Skeletal muscle tissue (tissue), 4 donors: ENCODE results near the gene SLC35B4. TPM values are rescaled to one million over a fixed set of nuclear protein-coding genes. Genes with fewer than 3 reads are reported as not detected.
A peak's percentile ranks its signal among the peaks of the same experiment; 100 is the strongest.

Experiments used
- H3K27ac ChIP-seq: one replicate; pipeline ENCODE4 v1.7.0; 2013; ENCODE audit warnings: mild to moderate bottlenecking, low read depth, low read length, inconsistent platforms
- H3K27me3 ChIP-seq, 3 donors: one replicate each; pipeline ENCODE4 v1.7.0; 2013; ENCODE audit warnings: low read length in 3 of 3; ENCODE audit not compliant: control insufficient read depth in 3 of 3, insufficient read depth in 3 of 3
- H3K36me3 ChIP-seq, 3 donors: one replicate each; pipeline ENCODE4 v1.7.0; 2013; ENCODE audit warnings: low read length in 3 of 3; ENCODE audit not compliant: control insufficient read depth in 3 of 3, insufficient read depth in 3 of 3
- H3K4me1 ChIP-seq, 3 donors: one replicate each; pipeline ENCODE4 v1.7.0; 2013; ENCODE audit warnings: low read length in 3 of 3, mild to moderate bottlenecking in 3 of 3; ENCODE audit not compliant: control insufficient read depth in 3 of 3, insufficient read depth in 3 of 3
- H3K4me3 ChIP-seq, 3 donors: one replicate each; pipeline ENCODE4 v1.7.0; 2013; ENCODE audit warnings: low read length in 3 of 3
- H3K9ac ChIP-seq, 3 donors: one replicate each; pipeline ENCODE4 v1.7.0; 2013; ENCODE audit warnings: low read length in 3 of 3, mild to moderate bottlenecking in 3 of 3, moderate library complexity in 2 of 3, low read depth in 1 of 3
- H3K9me3 ChIP-seq, 3 donors: one replicate each; pipeline ENCODE4 v1.7.0; 2013; ENCODE audit warnings: low read length in 3 of 3; ENCODE audit not compliant: control insufficient read depth in 3 of 3
- total RNA-seq: library from RNA; depleted of rRNA; stranded (reverse); fragments of >200 nt; gene quantifications from one replicate; pipeline ENCODE4 v1.2.3, GENCODE V29; 2014
- donor health status: Osteomylitis.

Gene SLC35B4
- total RNA-seq, 1 donor from 2014 or later = 6.8 TPM

DNA sequence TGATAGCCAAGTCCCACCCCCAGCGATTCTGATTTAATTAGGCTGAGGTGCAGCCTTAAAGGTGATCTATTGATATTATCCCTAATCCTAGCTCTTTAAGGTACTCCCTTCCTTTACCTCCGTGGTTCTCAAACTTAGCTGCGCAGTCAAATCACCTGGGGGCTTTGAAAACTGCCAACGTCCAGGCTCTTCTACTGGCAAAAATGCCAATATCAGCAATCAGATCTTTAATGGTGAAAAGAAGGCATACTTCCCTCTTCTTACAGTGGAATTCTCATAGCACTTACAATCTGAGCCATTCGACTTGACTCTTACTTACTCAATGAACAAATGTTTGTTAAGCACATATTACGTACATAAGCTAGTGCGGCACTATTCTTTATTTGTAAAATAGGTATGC is 704 bp upstream of the SLC35B4 start:
- Histone ChIP-seq H3K4me1 (peaks cover 2 to 13% (median 5%) of the 10 kb centered on the region in 3 donors), H3K27me3 (peaks cover 0 to 4% (median 3%) of the 10 kb centered on the region in 3 donors), H3K9ac (peak overlapping the region in 2 of 3 donors; percentile 28 to 58), H3K27ac (peak overlapping the region; percentile 85), H3K36me3 (no peaks in the 10 kb centered on the region), H3K9me3 (no peaks in the 10 kb centered on the region), H3K4me3 (peak overlapping the region; percentile 64 to 93 (median 73))

DNA sequence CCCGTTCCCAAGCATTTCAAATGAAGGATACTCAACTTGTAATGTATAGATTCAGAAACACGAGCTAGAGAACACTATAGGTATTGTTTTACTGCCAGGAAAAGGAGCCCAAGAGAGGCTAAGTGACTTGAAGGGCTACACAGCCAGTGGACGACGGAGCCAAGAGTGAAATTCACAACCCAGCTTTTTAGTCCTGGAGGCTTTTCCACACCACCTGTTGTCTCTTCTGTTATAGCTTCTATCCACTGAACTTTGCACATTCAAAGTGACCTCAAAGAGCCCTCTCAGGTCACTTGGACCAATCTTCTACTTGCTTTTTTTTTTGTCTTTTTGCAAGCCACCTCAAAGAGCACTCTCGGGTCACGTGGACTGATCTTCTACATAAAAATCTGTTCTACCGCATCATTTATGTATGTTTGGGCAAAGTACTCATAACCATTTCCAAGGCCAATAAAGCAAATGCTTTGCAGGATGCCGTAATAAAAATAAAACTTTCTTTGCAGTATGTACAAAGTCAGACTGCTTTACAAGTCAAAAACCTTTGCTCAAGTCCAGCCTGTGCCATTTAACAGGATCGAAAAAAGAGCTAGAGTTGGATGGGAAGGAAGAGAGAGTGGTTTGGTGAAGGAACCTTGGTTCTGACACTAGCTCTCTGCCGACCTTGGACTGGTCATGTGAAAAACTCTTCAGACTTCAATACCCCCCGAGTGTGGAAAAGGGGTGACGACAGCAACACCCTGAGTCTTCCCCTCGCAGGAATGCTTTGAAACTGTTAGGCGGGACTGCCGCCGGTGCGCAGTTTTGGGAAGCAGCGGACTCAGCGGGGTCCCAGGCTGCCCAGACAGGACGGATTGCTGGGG is 821 bp downstream of the SLC35B4 start:
- Histone ChIP-seq H3K4me1 (peaks cover 2 to 13% (median 5%) of the 10 kb centered on the region in 3 donors), H3K27me3 (no peaks in the 10 kb centered on the region), H3K9me3 (no peaks in the 10 kb centered on the region), H3K4me3 (peak overlapping the region; percentile 73 to 93 (median 91)), H3K9ac (peak overlapping the region; percentile 79 to 91 (median 89)), H3K36me3 (no peaks in the 10 kb centered on the region), H3K27ac (peak overlapping the region; percentile 85)

DNA sequence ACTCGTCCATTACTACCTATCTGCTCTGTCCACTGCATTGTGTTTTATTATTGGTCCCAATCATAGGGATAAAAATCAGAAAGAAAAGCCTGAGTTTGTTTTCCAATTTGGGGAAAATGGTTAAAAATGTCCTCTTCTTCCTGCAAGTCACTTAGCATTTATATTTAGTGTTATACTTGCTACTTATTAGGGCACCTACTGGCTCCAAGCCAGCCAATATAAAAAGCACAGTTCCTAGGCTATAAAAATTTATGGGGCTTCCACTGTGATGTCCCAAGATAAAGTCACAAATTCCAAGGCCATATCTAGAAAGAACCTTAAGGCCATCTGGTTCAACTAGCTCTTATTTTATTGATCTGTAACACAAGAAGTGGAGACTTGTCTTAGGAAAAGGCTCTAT is 3.2 kb downstream of the SLC35B4 start:
- no peak overlapping the region for H3K27ac ChIP-seq
- no peak overlapping the region for H3K9ac ChIP-seq
- peaks cover 2 to 13% (median 5%) of the 10 kb centered on the region in 3 donors for H3K4me1 ChIP-seq
- H3K9me3 ChIP-seq = no peaks in the 10 kb centered on the region
- H3K27me3 ChIP-seq = no peaks in the 10 kb centered on the region
- no peak overlapping the region for H3K4me3 ChIP-seq
- H3K36me3 ChIP-seq = peaks cover 0 to 2% (median 0%) of the 10 kb centered on the region in 3 donors

DNA sequence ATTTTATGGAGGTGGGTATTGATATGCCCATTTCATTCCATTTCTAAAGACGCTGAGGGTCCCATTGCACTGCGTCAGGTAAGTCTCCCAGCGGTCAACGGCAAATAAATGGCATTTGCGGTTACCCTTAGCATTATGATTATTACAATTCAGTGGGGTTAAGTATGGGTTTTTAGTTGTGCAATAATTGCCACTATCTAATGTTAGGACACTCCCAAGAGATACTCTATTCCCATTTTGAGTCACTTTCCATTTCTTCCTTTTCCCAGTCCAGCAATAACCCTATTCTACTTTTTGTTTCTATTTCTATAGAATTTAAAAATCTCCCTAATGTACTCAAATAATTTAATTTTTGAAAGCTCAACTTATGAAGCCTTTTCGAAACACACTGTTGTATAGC is 4.0 kb downstream of the SLC35B4 start:
- Histone ChIP-seq H3K27me3 (no peaks in the 10 kb centered on the region), H3K36me3 (peaks cover 0 to 6% (median 0%) of the 10 kb centered on the region in 3 donors), H3K9me3 (no peaks in the 10 kb centered on the region), H3K9ac (no peak overlapping the region), H3K4me1 (peaks cover 2 to 13% (median 5%) of the 10 kb centered on the region in 3 donors), H3K4me3 (no peak overlapping the region), H3K27ac (no peak overlapping the region)

DNA sequence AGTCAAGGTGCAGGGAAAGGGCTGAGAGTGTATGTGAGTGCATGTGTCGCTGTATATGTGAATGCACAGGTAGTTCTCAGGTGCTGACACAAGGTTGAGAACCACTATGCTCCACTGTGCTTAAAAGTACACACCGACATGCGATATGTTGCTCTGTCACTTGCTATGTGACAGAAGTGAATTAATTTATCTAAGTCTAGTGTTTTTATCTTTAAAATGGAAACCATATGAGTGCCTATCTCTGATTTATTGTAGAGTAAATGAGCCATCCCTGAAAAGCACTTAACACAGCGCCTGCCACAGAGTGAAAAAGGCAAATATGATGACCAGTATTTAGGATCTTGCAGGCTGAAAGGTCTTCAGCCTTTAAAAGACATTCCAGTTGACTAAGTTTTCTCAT is 4.9 kb downstream of the SLC35B4 start:
- no peak overlapping the region for H3K9ac ChIP-seq

DNA sequence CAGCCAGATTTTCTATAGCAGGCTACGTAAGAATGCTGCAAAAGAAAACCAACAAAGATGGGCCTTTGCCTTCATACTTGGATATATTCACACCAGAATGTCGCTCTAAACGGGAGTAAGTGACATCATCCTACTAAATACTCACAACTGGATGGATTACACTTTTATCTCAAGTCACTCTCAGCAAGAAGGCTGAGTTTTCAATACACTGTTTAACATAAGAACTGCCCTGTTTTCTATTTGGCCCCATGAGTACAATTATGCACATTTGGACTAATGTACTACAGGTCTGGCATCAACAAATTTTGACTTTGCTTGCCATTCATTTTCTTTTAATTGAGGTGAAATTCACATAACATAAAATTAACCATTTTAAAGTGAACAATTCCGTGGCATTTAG is 8.2 kb downstream of the SLC35B4 start:
- Histone ChIP-seq H3K4me1 (no peaks in the 10 kb centered on the region), H3K4me3 (no peak overlapping the region), H3K36me3 (peaks cover 8 to 22% (median 13%) of the 10 kb centered on the region in 3 donors), H3K27me3 (no peaks in the 10 kb centered on the region), H3K9ac (no peak overlapping the region), H3K9me3 (no peaks in the 10 kb centered on the region), H3K27ac (no peak overlapping the region)

More for the DNA sequence above, 4.9 kb downstream of the SLC35B4 start:
- Histone ChIP-seq H3K4me1 (peaks cover 2 to 10% (median 5%) of the 10 kb centered on the region in 3 donors), H3K9me3 (no peaks in the 10 kb centered on the region), H3K27ac (no peak overlapping the region), H3K36me3 (peaks cover 0 to 9% (median 0%) of the 10 kb centered on the region in 3 donors), H3K27me3 (no peaks in the 10 kb centered on the region), H3K4me3 (no peak overlapping the region)

DNA sequence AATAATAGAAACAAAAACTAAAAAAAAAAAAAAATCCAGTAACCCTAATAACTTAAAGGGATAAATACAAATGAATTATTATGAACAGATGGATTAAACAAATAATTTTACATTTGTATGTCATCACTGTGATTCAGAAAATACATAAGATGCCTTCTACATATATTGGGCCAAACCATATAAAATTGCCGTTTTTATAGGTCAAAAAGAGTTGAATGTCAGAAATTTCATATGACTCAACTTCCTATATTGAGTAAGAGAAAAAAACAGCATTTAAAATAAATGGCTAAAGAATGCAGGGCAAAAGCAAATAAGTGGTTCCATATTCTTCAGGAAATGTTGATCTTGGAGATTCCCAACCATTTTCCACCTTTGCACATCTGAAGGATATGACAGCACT is 9.4 kb downstream of the SLC35B4 start:
- Histone ChIP-seq H3K36me3 (peaks cover 10 to 24% (median 19%) of the 10 kb centered on the region in 3 donors), H3K9ac (no peak overlapping the region), H3K9me3 (no peaks in the 10 kb centered on the region)

DNA sequence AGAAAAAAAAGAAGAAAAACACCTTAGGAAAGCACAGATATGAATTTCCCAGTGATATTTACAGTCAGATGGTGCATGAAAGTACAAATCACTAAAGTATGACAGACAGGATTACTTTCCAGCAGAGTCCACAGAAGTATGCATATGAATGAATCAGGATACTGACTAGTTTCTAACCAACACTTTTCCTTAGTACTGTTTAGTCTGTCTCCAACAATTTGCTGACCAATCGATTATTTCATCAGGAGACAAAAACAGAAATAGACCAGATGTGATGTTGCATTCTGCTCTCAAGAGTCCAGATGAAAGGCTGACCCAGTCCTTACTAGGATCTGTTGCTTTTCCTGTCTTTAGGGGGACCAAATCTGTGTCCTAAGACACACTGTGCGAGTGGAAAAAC is 14.6 kb downstream of the SLC35B4 start:
- H3K36me3 ChIP-seq = peaks cover 24 to 50% (median 45%) of the 10 kb centered on the region in 3 donors
- no peak overlapping the region for H3K27ac ChIP-seq
- no peaks in the 10 kb centered on the region for H3K27me3 ChIP-seq
- H3K9ac ChIP-seq = no peak overlapping the region
- no peaks in the 10 kb centered on the region for H3K4me1 ChIP-seq
- H3K9me3 ChIP-seq = no peaks in the 10 kb centered on the region
- H3K4me3 ChIP-seq = no peak overlapping the region

More for the DNA sequence above, 9.4 kb downstream of the SLC35B4 start:
- H3K4me3 ChIP-seq = no peak overlapping the region
- no peaks in the 10 kb centered on the region for H3K4me1 ChIP-seq
- no peaks in the 10 kb centered on the region for H3K27me3 ChIP-seq
- no peak overlapping the region for H3K27ac ChIP-seq

DNA sequence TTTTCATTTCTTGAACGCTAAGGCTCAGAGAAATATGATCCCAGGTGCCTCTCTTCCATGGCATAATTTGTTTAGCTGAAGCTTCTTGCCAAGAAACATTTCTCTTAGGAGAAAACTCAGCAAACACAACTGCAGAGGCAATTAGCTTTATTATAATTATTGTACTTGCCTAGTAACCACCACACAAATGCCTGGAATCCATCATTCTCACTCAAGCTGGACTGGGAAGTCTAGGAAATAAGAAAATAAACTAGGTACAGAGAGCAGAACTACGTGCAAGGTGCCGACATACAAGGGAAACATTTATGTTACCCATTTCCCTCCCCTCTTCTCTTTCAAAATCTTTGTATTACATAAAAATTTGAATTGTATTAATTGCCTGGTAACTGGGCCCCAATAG is 15.1 kb downstream of the SLC35B4 start:
- Histone ChIP-seq H3K27ac (no peak overlapping the region), H3K4me1 (no peaks in the 10 kb centered on the region), H3K9me3 (no peaks in the 10 kb centered on the region), H3K36me3 (peaks cover 24 to 50% (median 45%) of the 10 kb centered on the region in 3 donors), H3K27me3 (no peaks in the 10 kb centered on the region), H3K9ac (no peak overlapping the region), H3K4me3 (no peak overlapping the region)

DNA sequence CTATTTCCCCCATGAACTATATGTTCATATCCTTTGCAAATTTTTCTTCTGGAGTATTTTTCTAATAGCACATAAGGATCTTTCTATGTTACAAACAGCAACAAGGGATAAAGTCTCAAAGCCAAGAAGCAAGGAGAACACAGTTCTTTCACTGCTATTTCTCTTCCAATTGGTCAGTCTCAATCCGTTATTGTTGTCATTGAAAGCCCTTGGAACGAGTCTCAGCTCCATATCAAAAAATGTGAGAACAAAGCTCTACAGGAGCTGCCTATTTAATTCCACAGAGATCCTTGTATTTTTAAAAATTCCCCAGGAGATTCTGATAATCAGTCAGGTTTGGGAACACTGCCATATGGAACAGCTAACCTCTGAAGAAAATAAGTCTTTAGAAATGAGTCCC is 15.7 kb downstream of the SLC35B4 start:
- no peak overlapping the region for H3K27ac ChIP-seq
- H3K4me3 ChIP-seq = no peak overlapping the region
- no peaks in the 10 kb centered on the region for H3K27me3 ChIP-seq
- no peaks in the 10 kb centered on the region for H3K4me1 ChIP-seq
- H3K36me3 ChIP-seq = peaks cover 28 to 54% (median 49%) of the 10 kb centered on the region in 3 donors
- no peaks in the 10 kb centered on the region for H3K9me3 ChIP-seq
- no peak overlapping the region for H3K9ac ChIP-seq
